WTC11 (cell line): ENCODE measurements around the gene MRPS21. TPM values are rescaled to one million over a fixed set of nuclear protein-coding genes. Genes with fewer than 3 reads are reported as not detected.
A peak's percentile ranks its signal among the peaks of the same experiment; 100 is the strongest.

Experiments
- ATAC-seq: fragments of 200-7000 bp; cut with Tn5 transposase; 2 replicates; pipeline ENCODE4 v1.10.0; 2021; ENCODE audit warnings: mild to moderate bottlenecking, moderate library complexity
- CTCF ChIA-PET: fragments of 300-600 bp; sonication (Branson Sonifier 250); formaldehyde crosslinking; loops from one replicate; lab custom pipeline; 2021; ENCODE audit warnings: antibody characterized with exemption; lab: Charles Lee
- POLR2A ChIA-PET: fragments of 350-600 bp; sonication (Branson Sonifier 250); formaldehyde crosslinking; loops from one replicate; lab custom pipeline; 2021; ENCODE audit warnings: antibody characterized with exemption; lab: Charles Lee
- DNase-seq: peaks from one replicate; pipeline ENCODE4 v3.0.0; 2021; ENCODE audit warnings: low spot score
- H3K27ac Mint-ChIP-seq: 2 replicates; pipeline ENCODE4 v1.8.0; 2021; ENCODE audit warnings: mixed read lengths
- H3K27me3 Mint-ChIP-seq: 2 replicates; pipeline ENCODE4 v1.8.0; 2021; ENCODE audit warnings: low read depth, mild to moderate bottlenecking, moderate library complexity, mixed read lengths
- H3K36me3 Mint-ChIP-seq: 2 replicates; pipeline ENCODE4 v1.8.0; 2021; ENCODE audit warnings: mixed read lengths
- H3K4me1 Mint-ChIP-seq: 2 replicates; pipeline ENCODE4 v1.8.0; 2022; ENCODE audit warnings: mixed read lengths
- H3K4me3 Mint-ChIP-seq: 2 replicates; pipeline ENCODE4 v1.8.0; 2021; ENCODE audit warnings: mild to moderate bottlenecking, moderate library complexity, mixed read lengths
- H3K9me3 Mint-ChIP-seq: 2 replicates; pipeline ENCODE4 v1.8.0; 2021; ENCODE audit warnings: mixed read lengths
- CREM ChIP-seq: sonication (generic); formaldehyde crosslinking; IDR thresholded peaks from 2 replicates; pipeline ENCODE4 v1.8.1; 2022; ENCODE audit warnings: mild to moderate bottlenecking, missing genetic modification reagents, moderate library complexity
- E2F1 ChIP-seq: sonication (generic); formaldehyde crosslinking; IDR thresholded peaks from 2 replicates; pipeline ENCODE4 v1.8.0; 2022; ENCODE audit warnings: mild to moderate bottlenecking, missing genetic modification reagents
- E2F5 ChIP-seq: sonication (generic); formaldehyde crosslinking; IDR thresholded peaks from 2 replicates; pipeline ENCODE4 v1.8.1; 2022; ENCODE audit warnings: mild to moderate bottlenecking, moderate library complexity, missing genetic modification reagents
- ELF4 ChIP-seq: sonication (generic); formaldehyde crosslinking; IDR thresholded peaks from 2 replicates; pipeline ENCODE4 v1.8.1; 2022; ENCODE audit warnings: low read depth, mild to moderate bottlenecking, moderate library complexity, missing genetic modification reagents
- ESRRA ChIP-seq: sonication (generic); formaldehyde crosslinking; IDR thresholded peaks from 2 replicates; pipeline ENCODE4 v1.8.1; 2022; ENCODE audit warnings: mild to moderate bottlenecking, missing genetic modification reagents, borderline replicate concordance
- ETV6 ChIP-seq: sonication (generic); formaldehyde crosslinking; IDR thresholded peaks from 2 replicates; pipeline ENCODE4 v1.8.1; 2022; ENCODE audit warnings: mild to moderate bottlenecking, missing genetic modification reagents
- FOXP1 ChIP-seq: sonication (generic); formaldehyde crosslinking; IDR thresholded peaks from 2 replicates; pipeline ENCODE4 v1.8.0; 2022; ENCODE audit warnings: missing genetic modification reagents, mild to moderate bottlenecking, moderate library complexity, borderline replicate concordance
- GABPB1 ChIP-seq: sonication (generic); formaldehyde crosslinking; IDR thresholded peaks from 2 replicates; pipeline ENCODE4 v1.8.1; 2023; ENCODE audit warnings: mild to moderate bottlenecking, missing genetic modification reagents
- GRHL2 ChIP-seq: fragments of 250-450 bp; sonication (Bioruptor Pico); IDR thresholded peaks from 2 replicates; pipeline ENCODE4 v1.8.0; 2022; ENCODE audit warnings: mild to moderate bottlenecking, moderate library complexity; ENCODE audit not compliant: insufficient replicate concordance, severe bottlenecking
- KAT7 ChIP-seq: sonication (generic); formaldehyde crosslinking; IDR thresholded peaks from 2 replicates; pipeline ENCODE4 v1.8.1; 2023; ENCODE audit warnings: missing genetic modification reagents, mild to moderate bottlenecking, borderline replicate concordance
- MYBL2 ChIP-seq: sonication (generic); formaldehyde crosslinking; IDR thresholded peaks from 2 replicates; pipeline ENCODE4 v1.8.1; 2023; ENCODE audit warnings: mild to moderate bottlenecking, moderate library complexity, missing genetic modification reagents
- NFATC4 ChIP-seq: fragments of 250-450 bp; sonication (Bioruptor Pico); IDR thresholded peaks from 2 replicates; pipeline ENCODE4 v1.9.0; 2021; ENCODE audit warnings: mild to moderate bottlenecking
- OVOL2 ChIP-seq: fragments of 250-450 bp; sonication (Bioruptor Pico); IDR thresholded peaks from 2 replicates; pipeline ENCODE4 v1.9.0; 2021; ENCODE audit warnings: mild to moderate bottlenecking, borderline replicate concordance
- SOX15 ChIP-seq: fragments of 250-450 bp; sonication (Bioruptor Pico); IDR thresholded peaks from 2 replicates; pipeline ENCODE4 v1.9.0; 2021; ENCODE audit warnings: mild to moderate bottlenecking
- SP1 ChIP-seq: sonication (generic); formaldehyde crosslinking; conservative IDR thresholded peaks from 2 replicates; pipeline ENCODE4 v1.8.1; 2022; ENCODE audit warnings: missing genetic modification reagents
- TCF7 ChIP-seq: sonication (generic); formaldehyde crosslinking; IDR thresholded peaks from 2 replicates; pipeline ENCODE4 v1.8.0; 2022; ENCODE audit warnings: mild to moderate bottlenecking, low read depth, missing genetic modification reagents, moderate library complexity
- USF1 ChIP-seq: sonication (generic); formaldehyde crosslinking; IDR thresholded peaks from 2 replicates; pipeline ENCODE4 v1.8.0; 2022; ENCODE audit warnings: mild to moderate bottlenecking, missing genetic modification reagents
- USF2 ChIP-seq: sonication (generic); formaldehyde crosslinking; IDR thresholded peaks from 2 replicates; pipeline ENCODE4 v1.8.1; 2023; ENCODE audit warnings: mild to moderate bottlenecking, missing genetic modification reagents, moderate library complexity
- ZBTB21 ChIP-seq: sonication (generic); formaldehyde crosslinking; IDR thresholded peaks from 2 replicates; pipeline ENCODE4 v1.8.1; 2023; ENCODE audit warnings: mild to moderate bottlenecking, missing genetic modification reagents, borderline replicate concordance
- ZMAT4 ChIP-seq: fragments of 250-450 bp; sonication (Bioruptor Pico); IDR thresholded peaks from 2 replicates; pipeline ENCODE4 v1.9.0; 2021; ENCODE audit warnings: mild to moderate bottlenecking
- ZNF138 ChIP-seq: sonication (generic); formaldehyde crosslinking; conservative IDR thresholded peaks from 2 replicates; pipeline ENCODE4 v1.8.1; 2022; ENCODE audit warnings: mild to moderate bottlenecking, moderate library complexity, missing genetic modification reagents
- ZNF219 ChIP-seq: sonication (generic); formaldehyde crosslinking; IDR thresholded peaks from 2 replicates; pipeline ENCODE4 v1.8.0; 2023; ENCODE audit warnings: missing genetic modification reagents, mild to moderate bottlenecking, borderline replicate concordance
- ZNF232 ChIP-seq: sonication (generic); formaldehyde crosslinking; IDR thresholded peaks from 2 replicates; pipeline ENCODE4 v1.8.0; 2022; ENCODE audit warnings: mild to moderate bottlenecking, missing genetic modification reagents
- ZNF425 ChIP-seq: fragments of 250-450 bp; sonication (Bioruptor Pico); conservative IDR thresholded peaks from 2 replicates; pipeline ENCODE4 v1.9.0; 2021; ENCODE audit warnings: mild to moderate bottlenecking
- ZNF512 ChIP-seq: sonication (generic); formaldehyde crosslinking; IDR thresholded peaks from 2 replicates; pipeline ENCODE4 v1.8.1; 2022; ENCODE audit warnings: missing genetic modification reagents, borderline replicate concordance
- total RNA-seq: library from RNA; stranded (reverse); gene quantifications from 3 replicates; pipeline ENCODE4 v1.2.3, GENCODE V29; 2021

The MRPS21 gene
- total RNA-seq, 1 experiment from 2014 or later: 105 TPM

GRCh38 chr1:150267896-150268295 lies 25.8 kb upstream of the MRPS21 start (continued):
- no peak for TF ChIP-seq ZNF425
- no peak for TF ChIP-seq ESRRA (CRISPR knock-in tag)
- no peak for TF ChIP-seq ETV6 (CRISPR knock-in tag)
- no peak for TF ChIP-seq OVOL2 (CRISPR knock-in tag)

GRCh38 chr1:150268340-150268704 lies 25.3 kb upstream of the MRPS21 start:
- Mint-ChIP-seq H3K27ac (peak overlapping the region; percentile 98), H3K36me3 (peaks cover 35% of the 10 kb centered on the region), H3K4me1 (peaks cover 43% of the 10 kb centered on the region), H3K4me3 (peak overlapping the region; percentile 100), H3K9me3 (no peaks in the 10 kb centered on the region), H3K27me3 (no peaks in the 10 kb centered on the region)
- ChIA-PET CTCF (interaction anchor here (1.3 to 3.0 kb wide), 3 partner anchors 10 to 13 kb away, joined by 6 to 17 read pairs (median 9); partner anchors contain the start of gene CA14), POLR2A (interaction anchor here (1.2 to 1.8 kb wide), 6 partner anchors 8 to 34 kb away, joined by 3 to 21 read pairs (median 4); partner anchors contain the start of genes CA14 and CIART)
- no peak for TF ChIP-seq SOX15 (CRISPR knock-in tag)
- TF ChIP-seq TCF7: no peak
- no peak for TF ChIP-seq ZNF138
- TF ChIP-seq KAT7 (CRISPR knock-in tag): no peak
- TF ChIP-seq SP1 (CRISPR knock-in tag): no peak
- no peak for TF ChIP-seq USF1 (CRISPR knock-in tag)
- TF ChIP-seq ZMAT4 (CRISPR knock-in tag): no peak
- no peak for TF ChIP-seq FOXP1 (CRISPR knock-in tag)
- no peak for TF ChIP-seq OVOL2 (CRISPR knock-in tag)
- TF ChIP-seq ELF4 (CRISPR knock-in tag): no peak
- ATAC-seq: no peak
- DNase-seq: no peak

- peaks cover 49% of the 10 kb centered on the region for H3K4me1 Mint-ChIP-seq
- no peaks in the 10 kb centered on the region for H3K27me3 Mint-ChIP-seq
- DNase-seq: peak; percentile 98
- H3K9me3 Mint-ChIP-seq: no peaks in the 10 kb centered on the region
- peak; percentile 95 for ATAC-seq
- CTCF ChIA-PET: interaction anchor here (0.7 to 3.0 kb wide), 4 partner anchors 9 to 13 kb away, joined by 4 to 17 read pairs (median 8); partner anchors contain the start of gene CA14
- peak within 1 kb of the TSS; percentile 100 for H3K4me3 Mint-ChIP-seq
- H3K27ac Mint-ChIP-seq: peak within 1 kb of the TSS; percentile 100
- H3K36me3 Mint-ChIP-seq: peaks cover 30% of the 10 kb centered on the region
- POLR2A ChIA-PET: interaction anchor here (0.5 to 1.8 kb wide), 10 partner anchors 8 to 225 kb away, joined by 3 to 21 read pairs (median 4); partner anchors contain the start of genes CA14 and CIART
- TF ChIP-seq CREM (CRISPR knock-in tag) (peak; percentile 90), USF2 (CRISPR knock-in tag) (peak; percentile 21; the same call in 1 of the 2 replicates), SP1 (CRISPR knock-in tag) (peak; percentile 95), ZBTB21 (CRISPR knock-in tag) (no peak), E2F5 (CRISPR knock-in tag) (0 out of 2 replicates have a peak, but pooled peaks have one; percentile 45), FOXP1 (CRISPR knock-in tag) (peak; percentile 93), ZNF232 (0 out of 2 replicates have a peak, but pooled peaks have one; percentile 32), ZNF219 (CRISPR knock-in tag) (no peak), MYBL2 (CRISPR knock-in tag) (no peak), NFATC4 (CRISPR knock-in tag) (no peak), GABPB1 (CRISPR knock-in tag) (peak; percentile 71; the same call in 1 of the 2 replicates), E2F1 (CRISPR knock-in tag) (0 out of 2 replicates have a peak, but pooled peaks have one; percentile 35), ZNF512 (CRISPR knock-in tag) (no peak), GRHL2 (CRISPR knock-in tag) (no peak)
These were observed 24.8 kb upstream of the MRPS21 start, which contains the start of gene APH1A for GRCh38 chr1:150268705-150269403. Gene APH1A (minus strand): TSS chr1:150269016. CDS start chr1:150268810, 206 bp downstream.
